GM20431 (cell line): Measurements from ENCODE around the gene FGGY.

Experiments
- in situ Hi-C: fragments of 300-500 bp; cut with MseI, MboI; formaldehyde crosslinking; loops from one replicate; pipeline ENCODE4 v1.15.0; 2020; ENCODE audit warnings: low sequenced_read_pairs; ENCODE audit not compliant: unreplicated experiment

Gene FGGY

DNA sequence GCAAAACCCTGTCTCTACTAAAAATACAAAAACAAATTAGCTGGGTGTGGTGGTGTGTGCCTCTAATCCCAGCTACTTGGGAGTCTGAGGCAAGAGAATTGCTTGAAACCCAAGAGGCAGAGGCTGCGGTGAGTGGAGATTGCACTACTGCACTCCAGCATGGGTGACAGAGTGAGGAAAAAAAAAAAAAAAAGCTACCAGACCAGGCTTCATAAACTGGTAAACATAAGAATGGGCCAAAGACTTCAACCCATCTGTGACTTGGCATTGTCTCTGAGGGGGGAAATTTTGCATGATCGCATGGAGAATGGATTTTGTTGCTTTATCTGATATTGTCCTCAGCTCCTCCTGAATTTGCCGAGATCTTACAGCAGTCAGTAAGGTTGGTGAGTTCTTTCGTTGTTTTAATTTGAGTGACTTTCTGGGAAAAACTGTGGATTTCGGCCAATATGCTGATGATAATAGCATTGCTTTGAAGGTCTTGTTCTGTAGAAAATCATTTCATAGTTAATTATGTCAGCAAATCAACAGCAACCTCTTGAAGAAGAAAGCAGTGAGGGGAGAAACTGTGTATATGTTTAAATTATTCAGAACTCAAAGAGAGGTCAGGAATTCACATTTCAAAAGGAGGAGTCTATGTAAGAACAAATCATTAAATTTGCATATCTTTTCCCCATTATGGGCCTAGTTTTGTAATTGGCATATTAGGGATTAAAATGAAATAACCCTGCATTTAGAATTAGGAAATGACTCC is 13.1 kb downstream of the FGGY start:
- in situ Hi-C loops = loop anchor here (25.0 kb wide), 1 partner anchor 377 kb away; no protein-coding TSS in a partner anchor

GRCh38 chr1:59310549-59311250 is 13.8 kb downstream of the FGGY start:
- in situ Hi-C loops = loop anchor here (25.0 kb wide), 1 partner anchor 377 kb away; no protein-coding TSS in a partner anchor

GRCh38 chr1:59314776-59315528 is 18.1 kb downstream of the FGGY start:
- in situ Hi-C loops = loop anchor here (25.0 kb wide), 1 partner anchor 372 kb away; no protein-coding TSS in a partner anchor

- in situ Hi-C loops = loop anchor here (25.0 kb wide), 1 partner anchor 372 kb away; no protein-coding TSS in a partner anchor
Observed at GRCh38 chr1:59315529-59316463, 18.9 kb downstream of the FGGY start.

DNA sequence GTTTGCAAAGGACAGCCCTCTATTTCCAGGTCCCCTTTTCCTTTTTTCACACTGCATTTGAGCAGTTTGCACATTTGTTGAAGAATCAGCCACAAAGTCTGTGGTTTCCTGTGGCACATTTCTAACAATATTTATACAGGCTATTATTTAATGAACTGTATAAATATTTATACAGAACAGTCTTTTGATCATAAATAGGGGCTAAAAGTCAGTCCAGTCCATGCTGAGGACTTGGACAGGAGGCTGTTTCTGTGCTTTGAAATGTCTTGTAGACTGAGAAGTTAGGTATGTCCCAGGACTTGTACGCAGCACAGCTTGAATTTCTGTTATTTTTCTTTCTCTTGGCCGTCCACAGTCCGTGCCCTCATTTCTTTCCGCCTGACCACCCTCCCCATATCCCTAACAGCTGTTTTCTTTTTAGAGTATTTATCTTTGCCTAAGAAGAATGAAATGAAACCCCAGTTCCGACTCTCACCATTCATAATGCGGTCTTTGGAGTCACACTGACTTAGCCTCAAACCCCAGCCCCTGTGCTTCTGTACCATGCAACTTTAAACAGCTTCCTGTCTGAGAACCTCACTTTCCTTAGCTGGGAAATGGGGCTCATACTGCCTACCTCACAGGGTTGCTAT is 19.7 kb downstream of the FGGY start:
- in situ Hi-C loops = loop anchor here (25.0 kb wide), 1 partner anchor 371 kb away; no protein-coding TSS in a partner anchor

GRCh38 chr1:59317343-59317742 is 20.4 kb downstream of the FGGY start:
- in situ Hi-C loops = loop anchor here (25.0 kb wide), 1 partner anchor 370 kb away; no protein-coding TSS in a partner anchor

- in situ Hi-C loops = loop anchor here (25.0 kb wide), 1 partner anchor 370 kb away; no protein-coding TSS in a partner anchor
Observed at GRCh38 chr1:59317780-59318179, 20.9 kb downstream of the FGGY start.

DNA sequence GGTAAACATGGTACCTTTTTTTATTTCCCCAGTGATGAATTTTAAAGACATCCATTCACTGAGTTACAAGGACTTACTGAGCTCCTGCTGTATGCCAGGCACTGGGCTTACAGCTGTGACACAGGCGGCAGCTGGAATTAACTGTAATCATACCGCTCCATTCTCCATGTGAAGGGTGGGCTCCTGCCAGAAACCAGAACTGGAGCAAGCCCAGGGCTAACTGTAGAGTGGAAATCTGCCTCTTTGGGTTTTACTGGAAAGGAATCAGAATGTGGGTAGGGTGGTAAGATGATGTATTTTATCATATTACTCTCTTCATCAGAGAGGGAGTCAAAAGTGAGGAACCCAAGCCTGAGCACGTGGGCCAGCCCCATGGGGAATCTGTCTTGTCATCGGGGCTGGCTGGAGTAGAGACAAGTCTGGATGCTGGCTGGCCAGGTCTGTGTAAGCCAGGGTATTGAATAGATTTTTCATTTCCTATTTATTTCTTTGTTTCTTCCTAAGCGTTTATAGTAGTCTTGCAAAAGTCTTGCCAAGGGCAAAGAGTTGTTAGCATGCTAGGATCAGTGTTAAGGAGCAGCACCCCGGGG is 21.5 kb downstream of the FGGY start:
- in situ Hi-C loops = loop anchor here (25.0 kb wide), 1 partner anchor 369 kb away; no protein-coding TSS in a partner anchor

GRCh38 chr1:59322394-59322793 is 25.5 kb downstream of the FGGY start:
- in situ Hi-C loops = loop anchor here (25.0 kb wide), 1 partner anchor 365 kb away; no protein-coding TSS in a partner anchor

DNA sequence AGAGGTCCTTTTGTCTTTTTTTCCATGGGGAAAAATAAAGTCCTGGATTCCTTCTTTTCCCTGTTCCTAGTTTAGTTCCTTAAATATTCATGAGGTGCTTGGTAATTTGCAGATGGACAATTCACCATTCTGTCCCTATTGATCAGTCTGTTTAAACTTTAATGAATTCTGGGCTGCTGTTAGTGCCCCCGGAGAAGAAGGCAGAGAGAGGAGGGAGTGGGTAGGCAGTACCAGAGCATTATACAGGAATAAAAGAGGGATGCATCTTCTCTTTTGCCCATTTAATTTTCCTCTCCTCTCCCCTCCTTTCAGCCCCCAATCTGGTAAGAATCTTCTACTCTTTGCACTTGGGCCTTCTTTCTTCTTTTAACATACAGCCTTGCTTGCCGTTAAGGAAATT is 25.9 kb downstream of the FGGY start:
- in situ Hi-C loops = loop anchor here (25.0 kb wide), 1 partner anchor 364 kb away; no protein-coding TSS in a partner anchor

DNA sequence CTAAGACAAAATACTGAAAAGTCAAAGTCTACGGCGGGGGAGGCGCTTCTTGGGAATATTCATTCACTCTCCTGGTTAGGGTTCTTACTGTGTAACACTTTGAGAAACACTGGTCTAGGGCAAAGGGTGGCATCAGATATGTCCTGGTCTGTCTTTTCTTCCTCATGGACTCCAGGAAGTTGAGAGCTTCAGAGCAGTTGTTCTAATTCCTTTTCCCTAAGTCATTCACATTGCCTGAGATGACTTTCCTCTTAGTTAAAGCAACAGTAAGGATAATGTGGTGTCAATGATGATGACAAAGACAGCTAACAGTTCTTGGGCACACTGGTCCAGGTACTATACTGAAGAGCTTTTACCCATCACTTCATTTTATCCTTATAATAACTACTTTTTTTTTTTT is 27.0 kb downstream of the FGGY start:
- in situ Hi-C loops = loop anchor here (25.0 kb wide), 1 partner anchor 363 kb away; no protein-coding TSS in a partner anchor

DNA sequence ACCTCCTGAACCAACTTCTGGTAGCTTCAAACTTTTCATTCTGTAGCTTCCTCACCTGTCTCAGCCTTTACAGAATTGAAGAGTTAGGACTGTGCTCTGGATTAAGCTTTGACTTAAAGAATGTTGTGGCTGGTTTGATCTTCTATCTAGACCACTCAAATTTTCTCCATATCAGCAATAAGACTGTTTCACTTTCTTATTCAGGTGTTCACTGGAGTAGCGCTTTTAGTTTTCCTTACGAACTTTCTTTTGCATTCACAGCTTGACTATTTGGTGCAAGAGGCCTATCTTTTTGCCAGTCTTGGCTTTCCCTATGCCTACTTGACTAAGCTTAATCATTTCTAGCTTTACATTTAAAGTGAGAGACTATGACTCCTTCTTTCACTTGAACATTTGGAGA is 31.5 kb downstream of the FGGY start:
- in situ Hi-C loops = no loop called here

GRCh38 chr1:59329412-59330053 is 32.6 kb downstream of the FGGY start:
- in situ Hi-C loops = no loop called here

- in situ Hi-C loops = no loop called here
Observed at GRCh38 chr1:59331686-59332620, 35.1 kb downstream of the FGGY start.

DNA sequence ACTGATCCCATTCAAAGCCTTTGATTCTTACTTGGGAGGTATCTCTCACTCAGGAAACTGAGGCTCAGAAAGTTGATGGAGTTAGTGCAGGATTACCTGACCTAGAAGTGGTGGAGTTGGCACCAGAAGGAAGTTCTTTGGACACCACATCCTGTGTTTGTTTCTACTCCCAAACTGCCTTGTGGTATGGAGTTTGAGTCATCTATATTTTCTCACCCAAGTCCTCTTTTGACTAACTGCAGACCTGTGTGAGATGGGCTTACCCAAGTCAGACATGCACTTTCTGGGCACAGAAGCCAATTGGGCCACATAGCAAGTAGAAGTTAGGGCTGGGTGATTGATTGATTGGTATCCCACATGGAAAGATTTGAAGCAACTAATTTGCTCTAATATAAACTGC is 36.1 kb downstream of the FGGY start:
- in situ Hi-C loops = no loop called here

DNA sequence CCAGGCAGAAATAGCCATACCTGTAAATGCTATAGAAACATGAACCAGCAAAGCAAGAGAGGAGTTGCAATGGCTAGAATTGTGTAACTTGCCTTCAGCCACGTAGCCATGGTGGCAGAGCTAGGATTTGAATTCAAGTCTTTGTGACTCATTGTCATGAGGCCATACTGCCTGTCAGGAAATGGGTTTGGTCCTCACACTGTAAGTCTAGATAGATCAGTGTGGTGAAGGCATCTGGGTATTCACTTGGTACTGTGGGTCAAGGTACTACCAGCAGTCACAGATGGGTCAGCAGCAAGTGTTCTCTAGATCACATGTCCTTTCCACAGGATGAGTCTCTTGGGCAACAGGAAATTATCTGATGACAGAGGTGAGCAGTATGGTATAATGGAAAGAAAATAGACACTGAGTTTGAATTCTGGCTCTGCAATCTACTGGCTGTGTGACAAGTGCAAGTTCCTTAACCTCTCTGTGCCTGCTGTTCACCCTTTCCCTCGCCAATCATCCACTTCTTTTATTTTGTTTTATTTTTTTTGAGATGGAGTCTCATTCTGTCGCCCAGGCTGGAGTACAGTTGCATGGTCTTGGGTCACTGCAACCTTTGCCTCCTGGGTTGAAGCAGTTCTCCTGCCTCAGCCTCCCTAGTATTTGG is 36.9 kb downstream of the FGGY start:
- in situ Hi-C loops = no loop called here
